HEK293 (cell line): Measurements from ENCODE around the gene PABPN1L.
A peak's percentile ranks its signal among the peaks of the same experiment; 100 is the strongest.

Experiments used
- CTCF ChIA-PET: fragments of 350-600 bp; formaldehyde crosslinking; extraction: SDS; loops from one replicate; lab custom pipeline; 2021; ENCODE audit warnings: antibody characterized with exemption; lab: Yijun Ruan, JAX
- POLR2A ChIA-PET: fragments of 300-600 bp; formaldehyde crosslinking; extraction: SDS; loops from one replicate; lab custom pipeline; 2020; ENCODE audit warnings: antibody characterized with exemption, inconsistent platforms; lab: Yijun Ruan, JAX
- H3K27ac ChIP-seq: fragments of 200-500 bp; sonication (Bioruptor generic); 2 replicates; pipeline ENCODE4 v1.5.1; 2014; ENCODE audit warnings: low read depth, low read length, control low read depth, inconsistent platforms; ENCODE audit errors: extremely low read depth
- H3K36me3 ChIP-seq, 2 experiments: fragments of 200-500 bp in 1 of 2; sonication (Bioruptor generic) in 1 of 2; 1 replicate in 1 of 2; 2 replicates in 1 of 2; pipeline ENCODE4 v1.5.1; 2014 to 2017; ENCODE audit warnings: inconsistent platforms in 2 of 2, low read length in 2 of 2; ENCODE audit not compliant: control insufficient read depth in 2 of 2, insufficient read depth in 1 of 2
- H3K4me1 ChIP-seq: fragments of 200-500 bp; sonication (Bioruptor generic); 2 replicates; pipeline ENCODE4 v1.5.1; 2014; ENCODE audit warnings: mild to moderate bottlenecking, low read length, inconsistent platforms; ENCODE audit not compliant: control insufficient read depth, insufficient read depth
- H3K4me3 ChIP-seq: 2 replicates; pipeline ENCODE4 v1.5.1; 2011; ENCODE audit warnings: low read depth, mild to moderate bottlenecking, control low read depth, low read length, moderate library complexity
- H3K9me3 ChIP-seq: fragments of 200-500 bp; sonication (Bioruptor generic); 2 replicates; pipeline ENCODE4 v1.5.1; 2014; ENCODE audit warnings: low read depth, low read length, inconsistent platforms; ENCODE audit not compliant: control insufficient read depth, insufficient read depth
- CTCF ChIP-seq: fragments of 450-650 bp; formaldehyde crosslinking; IDR thresholded peaks from 2 replicates; pipeline ENCODE4 v1.5.1; 2016; ENCODE audit warnings: missing biosample characterization, missing genetic modification characterization
- OSR2 ChIP-seq: fragments of 450-650 bp; formaldehyde crosslinking; IDR thresholded peaks from 2 replicates; pipeline ENCODE4 v1.5.1; 2016; ENCODE audit warnings: missing biosample characterization, missing genetic modification characterization
- PATZ1 ChIP-seq: fragments of 450-650 bp; formaldehyde crosslinking; IDR thresholded peaks from 2 replicates; pipeline ENCODE4 v1.5.1; 2016; ENCODE audit warnings: missing biosample characterization, missing genetic modification characterization
- SETDB1 ChIP-seq: IDR thresholded peaks from one replicate; pipeline ENCODE4 v1.6.1; 2017; ENCODE audit warnings: mild to moderate bottlenecking, low read length, moderate library complexity, mixed read lengths; ENCODE audit not compliant: insufficient read length
- ZBTB1 ChIP-seq: fragments of 450-650 bp; formaldehyde crosslinking; IDR thresholded peaks from 2 replicates; pipeline ENCODE4 v1.5.1; 2016; ENCODE audit warnings: missing biosample characterization, missing genetic modification characterization
- ZBTB8A ChIP-seq: fragments of 450-650 bp; formaldehyde crosslinking; IDR thresholded peaks from 2 replicates; pipeline ENCODE4 v1.5.1; 2016; ENCODE audit warnings: missing biosample characterization, missing genetic modification characterization
- ZFP41 ChIP-seq: fragments of 450-650 bp; formaldehyde crosslinking; IDR thresholded peaks from 2 replicates; pipeline ENCODE4 v1.5.1; 2016; ENCODE audit warnings: missing biosample characterization, missing genetic modification characterization, borderline replicate concordance
- ZNF10 ChIP-seq: fragments of 450-650 bp; formaldehyde crosslinking; IDR thresholded peaks from 2 replicates; pipeline ENCODE4 v1.5.1; 2017; ENCODE audit warnings: missing biosample characterization, missing genetic modification characterization
- ZNF114 ChIP-seq: fragments of 450-650 bp; formaldehyde crosslinking; IDR thresholded peaks from 2 replicates; pipeline ENCODE4 v1.5.0; 2017; ENCODE audit warnings: missing biosample characterization, missing genetic modification characterization
- ZNF148 ChIP-seq: fragments of 450-650 bp; formaldehyde crosslinking; IDR thresholded peaks from 2 replicates; pipeline ENCODE4 v1.5.0; 2017; ENCODE audit warnings: missing biosample characterization, missing genetic modification characterization, borderline replicate concordance
- ZNF175 ChIP-seq: fragments of 450-650 bp; formaldehyde crosslinking; IDR thresholded peaks from 2 replicates; pipeline ENCODE4 v1.5.1; 2016; ENCODE audit warnings: missing biosample characterization, missing genetic modification characterization
- ZNF19 ChIP-seq: fragments of 450-650 bp; formaldehyde crosslinking; IDR thresholded peaks from 2 replicates; pipeline ENCODE4; 2016; ENCODE audit warnings: missing biosample characterization, missing genetic modification characterization, low read depth
- ZNF202 ChIP-seq: fragments of 450-650 bp; formaldehyde crosslinking; IDR thresholded peaks from 2 replicates; pipeline ENCODE4 v1.5.1; 2016; ENCODE audit warnings: missing biosample characterization, missing genetic modification characterization, borderline replicate concordance
- ZNF324 ChIP-seq: fragments of 450-650 bp; formaldehyde crosslinking; IDR thresholded peaks from 2 replicates; pipeline ENCODE4 v1.5.1; 2016; ENCODE audit warnings: missing biosample characterization, missing genetic modification characterization
- ZNF416 ChIP-seq: fragments of 450-650 bp; formaldehyde crosslinking; IDR thresholded peaks from 2 replicates; pipeline ENCODE4 v1.5.1; 2016; ENCODE audit warnings: missing biosample characterization, missing genetic modification characterization
- ZNF423 ChIP-seq: fragments of 450-650 bp; formaldehyde crosslinking; IDR thresholded peaks from 2 replicates; pipeline ENCODE4 v1.5.1; 2016; ENCODE audit warnings: missing biosample characterization, missing genetic modification characterization
- ZNF561 ChIP-seq: fragments of 450-650 bp; IDR thresholded peaks from 2 replicates; pipeline ENCODE4 v1.5.1; 2018; ENCODE audit warnings: missing biosample characterization, missing genetic modification characterization, borderline replicate concordance
- ZNF571 ChIP-seq: fragments of 450-650 bp; formaldehyde crosslinking; IDR thresholded peaks from 2 replicates; pipeline ENCODE4 v1.5.0; 2017; ENCODE audit warnings: missing biosample characterization, missing genetic modification characterization
- ZNF580 ChIP-seq: fragments of 450-650 bp; formaldehyde crosslinking; IDR thresholded peaks from 2 replicates; pipeline ENCODE4 v1.5.1; 2016; ENCODE audit warnings: missing biosample characterization, missing genetic modification characterization
- ZNF610 ChIP-seq: fragments of 450-650 bp; formaldehyde crosslinking; IDR thresholded peaks from 2 replicates; pipeline ENCODE4 v1.5.1; 2016; ENCODE audit warnings: missing biosample characterization, missing genetic modification characterization, borderline replicate concordance
- ZNF654 ChIP-seq: fragments of 450-650 bp; formaldehyde crosslinking; IDR thresholded peaks from 2 replicates; pipeline ENCODE4 v1.5.1; 2016; ENCODE audit warnings: low read depth, missing biosample characterization, missing genetic modification characterization
- ZSCAN30 ChIP-seq: fragments of 450-650 bp; IDR thresholded peaks from 2 replicates; pipeline ENCODE4 v1.5.1; 2018; ENCODE audit warnings: missing biosample characterization, mild to moderate bottlenecking, missing genetic modification characterization, moderate library complexity

Gene PABPN1L

GRCh38 chr16:88844419-88845036 is 21.9 kb downstream of the PABPN1L start:
- POLR2A ChIA-PET = no interaction called here
- H3K9me3 ChIP-seq = no peaks in the 10 kb centered on the region
- TF ChIP-seq ZFP41 = no peak
- peak; percentile 44; the same call in 1 of the 2 replicates for TF ChIP-seq CTCF
- TF ChIP-seq, all 188 proteins: peak for 1
- Histone ChIP-seq H3K27ac (no peak overlapping the region), H3K4me3 (no peak overlapping the region), H3K36me3 (peaks cover 0 to 6% of the 10 kb centered on the region in 2 experiments; a peak in 1 of 3 replicates), H3K4me1 (no peaks in the 10 kb centered on the region)
- CTCF ChIA-PET = no interaction called here

- CTCF ChIA-PET = interaction anchor here (0.7 kb wide), 1 partner anchor 106 kb away, joined by 3 read pairs; no protein-coding TSS in a partner anchor
- H3K4me3 ChIP-seq = no peak overlapping the region
- POLR2A ChIA-PET = no interaction called here
- H3K9me3 ChIP-seq = no peaks in the 10 kb centered on the region
- no peak overlapping the region for H3K27ac ChIP-seq
- H3K4me1 ChIP-seq = no peaks in the 10 kb centered on the region
- TF ChIP-seq ZNF561 (tag by site-specific recombination) (no peak), ZNF324 (tag by site-specific recombination) (no peak), ZNF202 (tag by site-specific recombination) (no peak), ZNF654 (tag by site-specific recombination) (no peak), PATZ1 (tag by site-specific recombination) (no peak), ZBTB8A (tag by site-specific recombination) (no peak), ZNF175 (tag by site-specific recombination) (no peak), ZNF114 (no peak), OSR2 (tag by site-specific recombination) (no peak), ZSCAN30 (no peak), ZNF10 (no peak), ZNF416 (tag by site-specific recombination) (no peak), ZNF19 (tag by site-specific recombination) (no peak), ZNF148 (tag by site-specific recombination) (no peak), ZNF610 (tag by site-specific recombination) (no peak), ZBTB1 (tag by site-specific recombination) (no peak), SETDB1 (no peak), ZNF571 (no peak), ZNF423 (tag by site-specific recombination) (no peak), ZNF580 (tag by site-specific recombination) (no peak)
- H3K36me3 ChIP-seq = peaks cover 0 to 13% of the 10 kb centered on the region in 2 experiments; a peak in 1 of 3 replicates
These were observed 23.2 kb downstream of the PABPN1L start for GRCh38 chr16:88843256-88843655.
